NCI-H1436 treated with DMSO at 0.1 percent for 48 hours (cell line): ENCODE results near the gene CAMK4.
A peak's percentile ranks its signal among the peaks of the same experiment; 100 is the strongest.

Experiments used
- DNase-seq: peaks from one replicate; lab custom pipeline; 2025; lab: John Stamatoyannopoulos, UW

CAMK4 gene

GRCh38 chr5:111229221-111229835 lies 5.1 kb downstream of the CAMK4 start:
- no peak for DNase-seq

GRCh38 chr5:111229871-111230810 lies 6.0 kb downstream of the CAMK4 start:
- DNase-seq: no peak

DNA sequence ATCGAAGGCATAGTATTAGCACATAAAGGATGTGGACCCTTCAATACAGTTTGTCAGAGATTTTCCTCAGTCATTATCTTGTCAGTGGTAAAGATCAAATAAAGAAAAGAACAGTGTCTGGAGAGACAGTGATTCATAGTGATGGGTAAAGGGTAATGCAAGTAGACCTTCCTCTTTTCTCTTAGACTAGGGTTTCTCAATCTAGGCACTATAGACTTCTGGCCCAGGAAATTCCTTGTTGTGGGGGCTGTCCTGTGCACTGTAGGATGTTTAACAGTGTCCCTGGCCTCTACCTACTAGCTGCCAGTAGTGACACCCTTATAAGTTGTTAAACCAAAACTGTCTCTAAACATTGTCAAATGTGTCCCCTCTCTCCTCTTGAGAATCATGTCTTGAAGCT lies 6.9 kb downstream of the CAMK4 start:
- DNase-seq: no peak

GRCh38 chr5:111232311-111233051 lies 8.3 kb downstream of the CAMK4 start:
- no peak for DNase-seq

DNA sequence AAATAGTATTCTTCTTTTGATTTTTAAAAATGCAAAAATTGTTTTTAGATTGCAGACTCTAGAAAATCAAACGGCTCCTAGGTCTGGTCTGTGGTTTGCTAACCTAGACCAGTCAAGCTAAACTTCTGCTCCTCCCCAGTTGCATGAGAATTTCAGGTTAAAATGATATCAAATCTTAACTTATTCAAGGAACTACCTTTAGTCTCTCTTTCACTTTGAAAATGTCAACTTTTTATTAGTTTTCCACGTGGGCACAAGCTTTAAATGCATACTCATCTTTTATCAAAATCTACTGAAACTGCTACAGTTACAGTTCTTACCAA lies 8.8 kb downstream of the CAMK4 start:
- no peak for DNase-seq

DNA sequence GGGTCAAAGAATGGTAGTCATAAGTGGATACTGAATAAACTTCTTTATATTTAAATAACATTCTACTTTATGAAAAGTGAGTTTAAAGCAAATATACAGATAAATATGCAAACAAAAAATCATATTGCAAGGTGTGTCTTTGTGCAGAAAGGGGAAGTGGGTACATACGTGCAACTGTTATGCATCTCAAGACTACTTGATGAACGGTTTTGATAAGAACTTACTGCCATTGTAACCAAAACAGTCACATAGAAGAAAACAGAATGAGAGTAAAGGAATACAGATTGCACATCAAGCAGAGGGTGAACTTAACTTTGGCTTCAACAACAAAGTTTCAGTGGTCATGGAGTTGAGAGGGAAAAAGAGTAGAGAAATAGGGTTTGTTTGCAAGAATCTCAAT lies 9.9 kb downstream of the CAMK4 start:
- no peak for DNase-seq

GRCh38 chr5:111235635-111236034 lies 11.5 kb downstream of the CAMK4 start:
- no peak for DNase-seq

DNA sequence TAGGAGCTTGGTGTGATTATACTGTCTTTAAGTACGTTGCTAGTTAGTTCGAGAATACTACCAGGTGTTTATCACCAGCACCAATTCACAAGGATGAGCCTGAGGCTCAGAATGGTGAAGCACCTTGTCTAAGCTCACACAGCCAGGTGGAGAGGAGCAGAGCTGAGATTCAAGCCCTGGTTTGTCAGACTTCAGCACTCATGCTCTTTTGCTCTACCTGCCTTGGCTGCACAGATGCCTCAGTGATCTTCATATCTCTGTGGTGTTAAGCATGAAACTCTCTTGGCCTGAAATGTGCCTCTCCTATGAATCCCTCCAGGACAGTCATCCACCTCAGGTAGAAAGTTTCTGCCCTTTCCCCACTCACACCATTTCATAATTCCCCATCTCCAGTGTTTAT lies 12.2 kb downstream of the CAMK4 start:
- DNase-seq: no peak

DNA sequence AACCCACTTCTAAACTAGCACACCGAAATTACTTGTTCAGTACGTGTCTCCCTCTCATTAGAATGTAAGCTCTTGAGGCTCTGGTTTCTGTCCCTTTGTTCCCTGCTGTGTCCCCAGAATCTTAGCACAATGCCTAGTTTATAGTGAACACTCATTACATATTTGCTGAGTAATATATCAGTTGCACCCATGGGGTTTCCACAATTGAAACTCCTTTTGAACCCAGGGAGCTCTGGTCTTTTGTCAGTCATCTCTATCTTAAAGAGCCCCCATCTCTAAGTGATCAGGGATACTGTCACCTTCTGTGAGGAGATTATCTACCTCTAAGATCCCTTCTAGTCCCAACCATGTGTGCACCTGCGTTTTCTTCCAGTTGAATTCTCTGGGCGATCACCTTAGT lies 12.8 kb downstream of the CAMK4 start:
- no peak for DNase-seq

DNA sequence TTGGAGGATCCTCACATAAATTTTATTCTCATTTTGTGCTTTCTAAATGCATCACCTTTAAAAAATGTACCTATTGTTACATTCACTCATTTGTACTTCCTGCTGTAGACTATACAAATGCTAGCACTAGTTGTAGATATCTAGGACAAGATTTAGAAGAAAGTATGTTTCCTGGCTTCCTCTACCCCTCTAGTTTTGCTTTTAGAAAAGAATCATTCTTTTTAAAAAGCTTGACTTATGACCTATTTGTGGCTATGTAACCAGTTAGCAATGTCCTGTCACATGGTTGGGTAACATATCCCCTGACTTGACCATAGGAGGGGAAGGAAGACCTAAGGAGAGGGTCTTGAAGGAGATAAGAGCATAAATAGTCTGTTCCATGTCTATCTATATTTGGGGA lies 13.3 kb downstream of the CAMK4 start:
- no peak for DNase-seq

- DNase-seq: no peak
Measured at GRCh38 chr5:111238431-111239225, 14.4 kb downstream of the CAMK4 start.

- DNase-seq: no peak
Measured at GRCh38 chr5:111241696-111242095, 17.5 kb downstream of the CAMK4 start.

DNA sequence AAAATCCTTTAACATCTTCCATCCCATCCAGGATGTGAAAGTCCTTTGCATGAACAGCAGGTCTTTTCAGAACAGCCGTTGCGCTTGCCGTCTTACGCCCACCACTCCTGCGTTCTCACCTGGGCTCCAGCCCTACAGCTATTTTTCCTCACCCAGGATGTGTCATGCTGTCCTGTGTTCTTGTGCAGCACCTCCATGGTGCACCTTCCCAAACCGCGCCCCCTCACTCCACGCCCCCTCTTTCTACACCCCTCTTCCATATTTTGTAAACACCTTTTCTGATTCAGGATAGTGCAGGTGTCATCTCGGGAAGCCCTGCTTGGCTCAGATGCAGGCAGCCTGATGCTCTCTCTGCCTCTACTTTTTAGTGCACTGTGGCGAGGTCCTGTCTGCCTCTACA lies 18.4 kb downstream of the CAMK4 start:
- DNase-seq: no peak

GRCh38 chr5:111243318-111243717 lies 19.1 kb downstream of the CAMK4 start:
- DNase-seq: no peak

DNA sequence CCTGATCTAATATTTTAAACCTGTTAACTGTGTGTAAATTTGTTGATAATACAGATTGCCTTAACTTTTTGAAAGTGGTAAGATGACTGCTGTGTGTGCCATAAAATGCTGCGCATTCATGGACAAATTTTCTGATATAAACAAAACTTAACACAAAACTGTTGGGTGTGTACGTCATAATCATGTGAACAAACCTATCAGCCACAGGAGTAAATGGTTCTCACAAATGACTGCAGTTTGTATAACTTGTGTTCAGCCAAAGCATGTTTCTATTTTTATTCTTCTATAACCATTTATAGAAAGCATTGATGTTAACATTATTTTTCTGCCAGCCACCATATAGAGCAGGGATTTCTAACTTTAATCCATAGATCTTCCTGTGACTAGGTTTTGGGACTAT lies 21.5 kb downstream of the CAMK4 start:
- no peak for DNase-seq

DNA sequence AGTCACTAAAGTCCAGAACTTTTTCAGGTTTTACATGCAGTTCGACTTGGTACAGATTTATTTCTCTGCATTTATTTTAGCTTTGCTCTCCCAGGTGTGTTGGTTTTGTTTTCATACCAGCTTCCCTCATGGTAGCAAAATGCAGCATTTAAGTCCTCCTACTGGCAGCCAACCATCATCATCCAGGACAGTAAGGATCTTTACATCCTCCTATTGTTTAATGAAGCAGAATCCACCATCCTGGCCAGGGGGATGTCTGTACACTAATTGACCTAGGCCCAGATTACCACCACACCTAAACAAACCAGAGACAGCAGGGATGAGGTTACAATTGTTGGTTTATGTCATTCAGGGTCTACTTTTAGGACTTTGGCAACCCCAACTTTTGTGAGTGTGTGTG lies 22.3 kb downstream of the CAMK4 start:
- DNase-seq: no peak

DNA sequence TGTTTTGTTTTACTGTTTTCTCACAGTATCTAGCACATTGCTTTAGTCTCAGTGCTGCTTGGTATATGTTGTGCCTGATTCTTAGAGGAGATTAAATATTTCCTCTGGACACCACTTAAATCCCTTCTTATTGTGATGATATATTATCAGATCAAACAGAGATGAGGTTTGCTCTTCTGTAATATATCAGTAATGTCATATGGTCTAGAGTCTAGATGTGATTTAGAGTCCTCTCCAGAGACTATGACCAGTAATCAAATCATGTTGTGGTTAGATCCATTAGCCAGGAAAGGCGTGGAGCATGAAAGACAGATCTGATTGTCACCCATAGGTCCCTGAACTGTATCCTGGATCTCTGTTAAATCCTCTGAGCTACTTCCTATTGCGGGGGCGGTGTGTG lies 24.4 kb downstream of the CAMK4 start:
- no peak for DNase-seq

DNA sequence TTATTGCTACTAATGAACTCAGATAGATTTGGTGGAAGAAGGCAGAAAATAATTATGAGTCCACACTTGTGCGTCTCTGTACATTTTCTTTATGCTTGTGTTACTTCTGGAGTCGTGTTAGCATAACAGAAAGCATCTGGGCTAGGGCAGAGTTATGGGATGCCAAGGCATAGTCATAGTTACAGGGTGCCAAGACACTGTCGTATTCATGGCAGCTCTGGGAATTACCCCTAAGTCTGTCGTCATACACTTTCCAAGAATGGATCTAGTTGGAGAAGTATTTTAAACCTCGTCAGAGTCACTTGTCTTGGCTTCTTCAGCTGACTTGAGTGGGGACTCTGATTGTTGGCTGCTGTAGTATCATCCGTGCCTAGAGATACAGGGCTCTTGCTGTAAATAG lies 27.7 kb downstream of the CAMK4 start:
- DNase-seq: no peak

DNA sequence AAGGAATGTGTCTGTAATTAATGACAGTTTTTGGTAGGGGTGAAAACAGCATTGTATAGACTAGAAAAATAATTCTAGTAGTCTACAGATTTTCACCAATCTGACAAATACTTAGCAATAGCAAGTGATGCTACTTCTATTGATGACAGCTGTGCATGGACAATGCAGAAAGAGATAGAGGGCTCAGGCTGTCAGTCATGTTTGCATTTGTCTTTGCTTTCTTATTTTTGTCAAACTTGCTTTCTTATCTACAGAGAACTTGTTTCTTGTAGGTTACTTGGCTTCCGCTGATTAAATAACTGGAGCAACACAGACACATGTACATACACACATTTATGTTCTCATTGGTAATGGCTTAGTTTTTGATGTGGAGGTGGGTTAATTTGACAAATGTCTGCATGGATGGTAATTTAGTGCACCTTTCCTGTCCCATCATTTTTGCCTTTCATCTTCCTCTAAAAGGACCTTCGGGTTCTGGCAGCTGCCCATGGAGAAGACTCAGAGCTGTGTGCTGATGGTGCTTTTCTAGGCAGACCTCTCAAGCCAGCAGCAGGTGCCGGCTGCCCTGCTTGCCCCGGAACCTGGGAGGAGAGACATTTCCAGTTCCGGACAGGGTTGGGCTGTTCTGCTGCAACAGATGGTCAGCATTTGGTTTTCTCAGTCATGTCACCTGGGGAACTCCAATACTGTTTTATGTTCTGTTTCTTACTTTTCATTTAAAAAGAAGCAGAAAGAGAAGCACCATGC lies 28.8 kb downstream of the CAMK4 start:
- no peak for DNase-seq

DNA sequence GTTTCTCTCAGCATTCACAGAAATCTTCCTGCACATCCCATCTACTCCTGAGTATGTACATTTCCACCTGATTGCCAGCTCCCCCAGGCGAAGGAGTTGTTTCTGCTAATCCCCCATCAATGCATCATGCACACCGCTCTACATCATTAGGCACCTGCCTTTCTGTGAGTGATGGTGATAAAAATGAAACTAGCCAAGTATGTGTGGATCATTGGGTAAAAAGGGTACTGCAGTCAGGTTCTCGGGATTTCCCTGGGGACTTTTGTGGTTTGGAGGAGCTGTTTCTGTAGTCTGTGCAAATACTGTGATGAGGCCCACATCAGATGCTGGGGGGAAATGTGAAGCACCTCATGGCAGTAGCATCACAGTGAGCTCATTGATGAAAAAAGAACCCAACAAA lies 30.4 kb downstream of the CAMK4 start:
- peak; percentile 25 for DNase-seq

DNA sequence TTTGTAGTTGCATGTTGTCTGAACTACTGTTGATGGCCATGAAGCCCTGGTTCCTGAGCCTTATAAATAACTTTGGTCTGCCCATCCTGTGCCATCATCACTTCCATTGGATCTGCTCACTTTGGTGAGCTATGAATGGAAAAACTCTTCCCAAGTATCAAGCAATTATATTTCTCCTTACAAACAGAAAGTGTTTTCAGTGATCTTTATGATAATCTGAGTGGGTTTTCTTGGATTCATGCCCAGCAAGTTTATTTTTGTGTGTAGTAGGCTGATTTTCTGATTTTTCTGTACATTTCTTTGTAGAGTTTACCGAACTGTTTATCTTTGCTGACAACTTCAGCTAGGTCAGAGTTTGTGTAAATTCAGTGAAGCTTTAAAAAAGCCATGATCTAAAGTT lies 31.0 kb downstream of the CAMK4 start:
- no peak for DNase-seq

GRCh38 chr5:111256128-111256527 lies 31.9 kb downstream of the CAMK4 start:
- DNase-seq: no peak
